Measurements from ENCODE around the gene OSBPL1A. TPM values are rescaled to one million over a fixed set of nuclear protein-coding genes. Genes with fewer than 3 reads are reported as not detected.

The OSBPL1A gene
- total and polyA plus RNA-seq, 10 of the 15 experiments (the other 5 are each of a cell fraction or from before 2014, with no cell fraction given): 0.02 to 0.83 (median 0.11) TPM; not detected in 6

- H3K79me2 ChIP-seq (ENCODE audit: control insufficient read depth, insufficient read depth, low read length): no peaks in the 10 kb centered on the region
- ChIA-PET SMC1A (ENCODE audit: uncharacterized antibody, unreplicated experiment) (no interaction called here), RAD21 (ENCODE audit: unreplicated experiment) (no interaction called here), POLR2A (no interaction called here), CTCF (no interaction called here)
- no peak overlapping the region for H3K27ac ChIP-seq (ENCODE audit: control insufficient read depth, insufficient read depth)
- no peak for FAIRE-seq
- no TSS peak for BruUV-seq (replicated peaks)
- H3K9ac ChIP-seq (ENCODE audit: control insufficient read depth, insufficient read depth, low read length): no peak overlapping the region
- in situ Hi-C loops (cut with MboI) (no loop called here), intact Hi-C loops (cut with micrococcal nuclease; ENCODE audit: unreplicated experiment) (no loop called here)
- no peak overlapping the region for H2AFZ ChIP-seq (ENCODE audit: control insufficient read depth, low read depth, low read length)
- H3K9me3 ChIP-seq (replicated peaks; ENCODE audit: control insufficient read depth, insufficient read depth, low read length): no peaks in the 10 kb centered on the region
- 34% methylated on average over 3 of the region's 3 CpGs for WGBS (ENCODE audit: insufficient coverage, insufficient replicate concordance, low lambda C conversion rate, missing lambda C conversion rate)
- DNase-seq (ENCODE audit: low read depth, low spot score): no peak
- H3K4me2 ChIP-seq (ENCODE audit: control insufficient read depth, insufficient read depth): no peak overlapping the region
- H3K4me3 ChIP-seq: no peak overlapping the region
- no peak for ATAC-seq
- H3K4me1 ChIP-seq (ENCODE audit: control insufficient read depth, insufficient read depth, low read length): no peaks in the 10 kb centered on the region
- H3K36me3 ChIP-seq (ENCODE audit: control insufficient read depth in 2 of 2, insufficient read depth in 2 of 2, low read length in 1 of 2): no peaks in the 10 kb centered on the region
- H4K20me1 ChIP-seq (ENCODE audit: control insufficient read depth, insufficient read depth): no peaks in the 10 kb centered on the region
- no peaks in the 10 kb centered on the region for H3K27me3 ChIP-seq (replicated peaks in 1 of 2; ENCODE audit: control insufficient read depth in 2 of 2, insufficient read depth in 2 of 2, low read length in 1 of 2)
- TF ChIP-seq ZNF384 (IDR thresholded peaks at IDR 0.05; ENCODE audit: borderline replicate concordance, low read depth, low read length): no peak
- TF ChIP-seq RCOR1 (conservative IDR thresholded peaks at IDR 0.05; ENCODE audit: low read depth, low read length): no peak
- no peak for TF ChIP-seq NFXL1 (IDR thresholded peaks at IDR 0.05; ENCODE audit: borderline replicate concordance)
- no peak for TF ChIP-seq EP300 (IDR thresholded peaks at IDR 0.05; ENCODE audit: borderline replicate concordance in 1 of 2, control insufficient read depth in 1 of 2, low read depth in 2 of 2, low read length in 2 of 2)
- no peak for TF ChIP-seq RFX5 (IDR thresholded peaks at IDR 0.05; ENCODE audit: low read depth, low read length)
- no peak for TF ChIP-seq CBX5 (IDR thresholded peaks at IDR 0.05; ENCODE audit: low read depth)
- TF ChIP-seq HSF1 (IDR thresholded peaks at IDR 0.05; ENCODE audit: low read depth, low read length): no peak
- no peak for TF ChIP-seq HDAC6 (IDR thresholded peaks at IDR 0.05; ENCODE audit: unreplicated experiment)
- TF ChIP-seq IRF3 (IDR thresholded peaks at IDR 0.05): no peak
- no peak for TF ChIP-seq ELK1 (IDR thresholded peaks at IDR 0.05; ENCODE audit: low read depth, low read length)
- no peak for TF ChIP-seq BCLAF1 (IDR thresholded peaks at IDR 0.05)
- no peak for TF ChIP-seq CUX1 (IDR thresholded peaks at IDR 0.05; ENCODE audit: insufficient replicate concordance, low read depth, low read length)
Measured at GRCh38 chr18:24326211-24326610, 71.4 kb downstream of the OSBPL1A start.
